IMR-90 (cell line): Measurements from ENCODE around the gene NAPSA. TPM values are rescaled to one million over a fixed set of nuclear protein-coding genes. Genes with fewer than 3 reads are reported as not detected.

Source experiments
- CHD1 ChIP-seq: IDR thresholded peaks from 2 replicates; pipeline ENCODE4 v1.6.1; 2012; ENCODE audit warnings: low read depth, low read length, improper control_type of control experiment
- CTCF ChIP-seq: conservative IDR thresholded peaks from 2 replicates; pipeline ENCODE4 v1.5.1; 2012; ENCODE audit warnings: mild to moderate bottlenecking, low read depth, low read length, improper control_type of control experiment
- polyA plus RNA-seq, 3 experiments: library from polyadenylated mRNA; depleted of rRNA; stranded (reverse); fragments of >200 nt; gene quantifications; 2 replicates each; pipeline ENCODE4 v1.2.3, GENCODE V29; 2012; ENCODE audit warnings: low replicate concordance in 1 of 3
- total RNA-seq: library from RNA; depleted of rRNA; stranded (reverse); fragments of >200 nt; gene quantifications from 2 replicates; pipeline ENCODE4 v1.2.3, GENCODE V29; 2012

Gene NAPSA
- total and polyA plus RNA-seq, 2 of the 4 experiments (the other 2 are of a cell fraction) = 0.39 TPM; not detected in 1

DNA sequence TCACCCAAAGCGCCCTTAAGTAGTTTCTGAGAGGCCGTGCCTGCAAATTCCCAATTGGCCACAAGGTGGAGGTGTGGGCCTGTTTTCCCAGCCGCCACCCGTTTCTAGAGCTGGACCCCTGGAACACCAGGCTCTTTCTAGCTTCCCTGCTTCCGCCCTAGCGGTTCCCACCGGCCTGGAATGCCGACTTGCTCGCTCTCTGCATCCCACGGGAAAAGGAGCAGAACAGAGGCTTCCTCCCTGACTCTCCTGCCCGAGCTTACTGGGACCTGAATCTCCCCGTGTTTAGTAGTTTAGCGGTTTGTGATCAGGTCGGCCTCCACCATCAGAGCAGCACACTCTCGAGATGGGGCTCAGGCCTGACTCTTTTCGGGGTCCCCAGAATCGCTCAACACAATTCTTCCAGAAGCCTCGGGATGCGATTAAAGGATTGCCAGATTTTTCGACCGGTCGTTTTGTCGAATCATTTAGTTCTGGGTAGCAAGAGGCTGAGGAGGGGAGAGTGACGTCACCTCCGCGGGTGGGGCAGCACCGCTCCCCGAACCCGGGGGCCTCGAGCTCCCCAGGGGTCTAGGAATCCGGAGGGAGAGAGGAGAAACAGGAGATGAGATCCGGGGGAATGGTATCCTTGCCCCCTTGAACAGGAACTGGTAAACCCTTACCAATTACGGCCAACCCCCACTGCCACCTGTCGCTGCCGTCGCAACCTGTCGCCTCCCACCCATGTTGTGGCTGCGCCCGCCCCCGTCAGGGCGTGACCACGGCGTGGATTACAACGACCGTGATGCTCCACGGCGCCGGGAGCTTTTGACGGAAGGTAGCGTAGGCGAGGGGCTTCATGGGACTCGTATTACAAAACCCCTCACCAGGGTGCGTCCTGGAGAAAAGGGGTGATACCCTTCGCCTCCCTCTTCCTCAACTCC is 8.0 kb downstream of the NAPSA start (continued):
- TF ChIP-seq CTCF (peak; percentile 75), CHD1 (no peak)
